Gastrocnemius medialis (tissue), 4 donors: Measurements from ENCODE around the gene FAM227B.

ENCODE experiments used
- POLR2A ChIP-seq, 2 donors: fragments of 450-650 bp; IDR thresholded peaks; one replicate each; pipeline ENCODE4 v1.6.1; 2017; ENCODE audit warnings: antibody characterized with exemption in 2 of 2, mild to moderate bottlenecking in 2 of 2, moderate library complexity in 2 of 2
- TF ChIP-seq, protein P1 (sequence below), 5 experiments: fragments of 450-650 bp in 3 of 5; fragments of 200-600 bp in 2 of 5; sonication (generic) in 2 of 5; IDR thresholded peaks in 4 of 5; conservative IDR thresholded peaks in 1 of 5; 1 replicate in 4 of 5; 2 replicates in 1 of 5; pipeline ENCODE4 v1.5.1; 2016 to 2019; ENCODE audit warnings: antibody characterized with exemption in 5 of 5, mild to moderate bottlenecking in 3 of 5, moderate library complexity in 3 of 5

DNA sequence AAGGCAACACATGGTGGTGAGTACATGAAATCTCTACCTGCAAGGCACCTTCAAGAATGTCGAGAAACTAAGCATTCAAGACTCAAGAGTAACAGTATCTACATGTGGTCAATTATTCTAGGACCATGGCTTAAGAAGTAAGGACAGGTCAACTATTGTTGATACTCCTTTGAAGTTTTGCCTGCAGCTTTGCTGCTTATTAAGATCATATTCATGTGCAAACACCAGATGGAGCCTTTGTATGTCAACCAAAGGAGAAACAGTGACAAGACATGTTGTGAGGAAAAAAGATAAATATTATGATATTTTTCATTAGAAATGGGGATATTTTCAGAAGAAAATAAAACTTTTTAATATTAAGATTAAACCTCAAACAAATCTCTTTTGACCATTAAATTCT is 249.8 kb downstream of the FAM227B start:
- TF ChIP-seq, protein P1, sequence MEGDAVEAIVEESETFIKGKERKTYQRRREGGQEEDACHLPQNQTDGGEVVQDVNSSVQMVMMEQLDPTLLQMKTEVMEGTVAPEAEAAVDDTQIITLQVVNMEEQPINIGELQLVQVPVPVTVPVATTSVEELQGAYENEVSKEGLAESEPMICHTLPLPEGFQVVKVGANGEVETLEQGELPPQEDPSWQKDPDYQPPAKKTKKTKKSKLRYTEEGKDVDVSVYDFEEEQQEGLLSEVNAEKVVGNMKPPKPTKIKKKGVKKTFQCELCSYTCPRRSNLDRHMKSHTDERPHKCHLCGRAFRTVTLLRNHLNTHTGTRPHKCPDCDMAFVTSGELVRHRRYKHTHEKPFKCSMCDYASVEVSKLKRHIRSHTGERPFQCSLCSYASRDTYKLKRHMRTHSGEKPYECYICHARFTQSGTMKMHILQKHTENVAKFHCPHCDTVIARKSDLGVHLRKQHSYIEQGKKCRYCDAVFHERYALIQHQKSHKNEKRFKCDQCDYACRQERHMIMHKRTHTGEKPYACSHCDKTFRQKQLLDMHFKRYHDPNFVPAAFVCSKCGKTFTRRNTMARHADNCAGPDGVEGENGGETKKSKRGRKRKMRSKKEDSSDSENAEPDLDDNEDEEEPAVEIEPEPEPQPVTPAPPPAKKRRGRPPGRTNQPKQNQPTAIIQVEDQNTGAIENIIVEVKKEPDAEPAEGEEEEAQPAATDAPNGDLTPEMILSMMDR (IDR thresholded peaks at IDR 0.05 in 4 of 5, conservative IDR thresholded peaks at IDR 0.05 in 1 of 5) = no peak
- TF ChIP-seq POLR2A (IDR thresholded peaks at IDR 0.05) = no peak
